GM18517 (cell line): ENCODE measurements around the gene MPL.

ENCODE experiments used
- ATAC-seq: cut with Tn5 transposase; IDR thresholded peaks from one replicate; pipeline ENCODE4 v1.9.1; 2021; ENCODE audit warnings: mild to moderate bottlenecking, moderate library complexity; ENCODE audit not compliant: unreplicated experiment

Gene MPL

DNA sequence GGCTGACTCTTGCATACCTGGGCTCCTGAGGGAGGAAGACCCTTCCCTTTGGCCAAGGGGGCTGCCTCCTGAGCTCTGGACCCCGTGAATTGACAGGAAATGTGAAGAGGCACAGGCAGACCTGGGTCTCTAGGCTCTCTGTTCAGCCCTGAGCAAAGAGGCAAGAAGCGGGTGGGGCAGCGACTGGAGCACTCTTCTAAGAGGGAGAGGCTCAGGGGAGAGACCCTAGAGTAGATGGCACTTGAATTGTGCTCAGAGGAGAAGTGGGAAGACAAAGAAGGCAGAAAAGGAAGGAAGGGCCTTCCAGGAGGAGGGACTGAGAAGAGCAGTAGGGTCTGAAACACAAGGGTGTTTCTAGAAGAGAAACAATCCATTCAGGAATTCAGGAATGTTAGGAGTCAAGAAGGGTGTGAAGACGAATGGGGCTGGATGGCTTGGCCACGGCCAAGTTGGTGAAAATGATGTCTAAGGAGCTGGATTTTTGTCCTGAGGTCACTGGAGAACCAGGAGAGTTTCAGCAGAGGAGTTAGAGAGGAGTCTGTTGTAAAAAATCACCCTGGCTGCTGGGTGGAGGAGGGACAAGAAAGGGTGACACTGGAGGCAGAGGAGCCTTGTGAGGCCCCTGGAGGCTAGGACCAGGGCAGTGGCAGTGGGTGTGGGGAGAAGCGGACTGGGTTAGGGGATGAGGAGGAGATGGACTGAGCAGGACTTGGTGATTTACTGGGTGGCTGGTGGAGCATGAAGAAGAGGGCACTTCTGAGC lies 31.5 kb upstream of the MPL start:
- no peak for ATAC-seq

DNA sequence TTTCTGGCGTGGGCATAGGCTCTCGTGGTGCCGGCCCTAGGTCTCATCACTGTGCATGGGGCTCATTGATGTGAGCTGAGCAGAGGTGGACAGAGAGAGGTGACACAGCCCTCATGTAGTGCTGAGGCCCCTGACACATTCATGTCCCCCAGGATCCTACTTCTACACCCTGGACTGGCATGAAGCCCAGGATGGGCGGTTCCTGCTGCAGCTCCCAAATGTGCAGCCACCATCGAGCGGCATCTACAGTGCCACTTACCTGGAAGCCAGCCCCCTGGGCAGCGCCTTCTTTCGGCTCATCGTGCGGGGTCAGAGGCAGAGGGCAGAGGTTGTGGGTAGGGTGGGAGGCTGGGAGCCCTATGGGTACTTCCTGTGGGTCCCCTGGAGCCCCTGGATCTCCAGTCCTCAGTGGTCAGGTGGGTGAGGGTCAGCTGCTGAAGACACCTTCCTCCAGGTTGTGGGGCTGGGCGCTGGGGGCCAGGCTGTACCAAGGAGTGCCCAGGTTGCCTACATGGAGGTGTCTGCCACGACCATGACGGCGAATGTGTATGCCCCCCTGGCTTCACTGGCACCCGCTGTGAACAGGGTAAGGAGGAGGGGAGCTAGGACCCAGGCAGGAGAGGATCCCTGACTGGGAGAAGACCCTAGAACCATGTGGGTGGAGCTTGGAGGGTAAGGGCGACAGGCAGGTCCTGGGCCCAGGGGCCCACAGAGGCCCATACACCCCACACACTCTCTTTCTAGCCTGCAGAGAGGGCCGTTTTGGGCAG lies 30.7 kb upstream of the MPL start:
- ATAC-seq = no peak

DNA sequence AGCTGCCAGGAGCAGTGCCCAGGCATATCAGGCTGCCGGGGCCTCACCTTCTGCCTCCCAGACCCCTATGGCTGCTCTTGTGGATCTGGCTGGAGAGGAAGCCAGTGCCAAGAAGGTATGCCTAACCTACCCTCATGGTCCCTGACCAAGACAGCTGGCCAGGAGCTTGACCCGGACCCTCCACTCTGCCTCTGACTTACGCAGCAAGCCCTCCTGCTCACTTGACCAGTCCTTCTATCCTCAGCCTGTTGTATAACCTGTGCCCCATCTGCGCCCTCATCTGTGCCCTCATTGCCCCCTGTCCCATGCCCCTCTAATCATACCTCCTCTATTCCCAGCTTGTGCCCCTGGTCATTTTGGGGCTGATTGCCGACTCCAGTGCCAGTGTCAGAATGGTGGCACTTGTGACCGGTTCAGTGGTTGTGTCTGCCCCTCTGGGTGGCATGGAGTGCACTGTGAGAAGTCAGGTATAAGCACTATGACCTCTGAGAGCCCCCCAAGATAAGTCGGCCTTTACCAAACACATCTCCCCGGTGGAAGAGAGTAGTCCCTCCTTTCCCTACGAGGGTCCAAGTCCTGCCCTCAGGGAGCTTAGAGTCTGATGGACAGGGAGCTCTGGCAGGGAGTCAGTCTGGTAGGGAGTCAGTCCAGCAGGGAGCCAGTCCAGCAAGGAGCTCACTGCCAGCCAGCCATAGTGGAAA lies 30.0 kb upstream of the MPL start:
- ATAC-seq = no peak

DNA sequence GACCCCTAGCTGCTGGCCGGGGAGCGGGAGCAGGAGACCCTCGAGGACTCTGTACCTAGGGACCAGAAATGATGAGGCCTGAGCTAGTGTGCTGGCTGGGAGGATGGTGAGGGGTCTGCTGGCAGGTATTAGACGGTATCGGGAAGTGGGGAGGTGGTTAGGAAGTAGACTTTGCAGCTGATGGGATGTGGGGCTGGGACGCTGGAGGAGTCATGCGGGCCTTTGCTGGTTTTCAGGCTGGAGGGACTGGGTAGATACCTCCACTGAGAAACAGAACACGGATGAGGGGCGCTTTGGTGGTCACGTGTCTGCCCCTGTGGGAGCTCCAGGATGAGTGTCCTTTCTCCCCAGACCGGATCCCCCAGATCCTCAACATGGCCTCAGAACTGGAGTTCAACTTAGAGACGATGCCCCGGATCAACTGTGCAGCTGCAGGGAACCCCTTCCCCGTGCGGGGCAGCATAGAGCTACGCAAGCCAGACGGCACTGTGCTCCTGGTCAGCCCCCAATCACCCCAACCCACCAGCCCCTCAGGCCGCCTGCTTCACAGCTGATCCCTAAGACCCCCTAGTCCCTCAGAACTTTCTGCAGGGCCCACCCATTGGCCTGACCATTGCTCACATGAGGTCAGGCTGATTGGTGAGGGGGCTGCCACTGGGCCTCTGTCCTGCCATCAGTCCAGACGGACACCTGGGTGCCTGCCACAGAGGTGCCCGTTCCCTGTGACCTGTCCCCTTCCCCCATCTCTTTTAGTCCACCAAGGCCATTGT lies 28.8 kb upstream of the MPL start:
- ATAC-seq = no peak

DNA sequence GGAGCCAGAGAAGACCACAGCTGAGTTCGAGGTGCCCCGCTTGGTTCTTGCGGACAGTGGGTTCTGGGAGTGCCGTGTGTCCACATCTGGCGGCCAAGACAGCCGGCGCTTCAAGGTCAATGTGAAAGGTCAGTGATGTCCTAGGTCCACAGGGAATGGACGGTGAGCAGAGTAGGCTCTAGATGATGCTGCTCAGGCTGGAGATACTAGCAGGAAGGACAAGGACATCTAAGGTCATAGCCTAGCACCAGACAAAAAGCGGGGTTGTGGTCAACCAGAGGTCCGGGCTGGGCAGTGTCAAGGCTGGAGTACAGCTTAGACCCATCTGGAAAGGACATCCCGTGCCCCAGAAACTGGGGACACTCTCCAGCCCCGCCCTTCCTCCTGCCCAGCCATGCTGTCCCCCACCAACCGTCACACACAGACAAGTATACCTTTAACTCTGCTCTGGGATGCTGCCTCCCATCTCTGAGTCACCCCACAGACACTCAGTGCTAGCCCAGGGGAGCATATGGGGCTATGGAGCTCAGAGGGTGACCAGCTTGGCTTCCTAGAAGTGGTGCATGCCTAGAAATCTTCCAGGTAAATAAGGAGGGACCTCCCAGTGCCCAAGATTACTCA lies 28.1 kb upstream of the MPL start:
- no peak for ATAC-seq

DNA sequence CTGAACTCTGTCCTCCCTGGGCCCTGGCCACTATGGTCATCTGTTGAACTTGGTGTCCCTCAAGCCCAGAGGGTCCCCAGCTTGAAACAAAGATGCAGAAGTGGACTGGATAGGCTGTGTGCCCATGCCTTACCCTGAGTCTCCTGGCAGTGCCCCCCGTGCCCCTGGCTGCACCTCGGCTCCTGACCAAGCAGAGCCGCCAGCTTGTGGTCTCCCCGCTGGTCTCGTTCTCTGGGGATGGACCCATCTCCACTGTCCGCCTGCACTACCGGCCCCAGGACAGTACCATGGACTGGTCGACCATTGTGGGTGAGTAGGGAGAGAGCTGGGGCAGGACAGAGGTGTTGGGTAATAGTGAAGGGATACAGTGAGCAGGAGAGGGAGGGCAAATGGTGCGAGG lies 26.1 kb upstream of the MPL start:
- no peak for ATAC-seq

DNA sequence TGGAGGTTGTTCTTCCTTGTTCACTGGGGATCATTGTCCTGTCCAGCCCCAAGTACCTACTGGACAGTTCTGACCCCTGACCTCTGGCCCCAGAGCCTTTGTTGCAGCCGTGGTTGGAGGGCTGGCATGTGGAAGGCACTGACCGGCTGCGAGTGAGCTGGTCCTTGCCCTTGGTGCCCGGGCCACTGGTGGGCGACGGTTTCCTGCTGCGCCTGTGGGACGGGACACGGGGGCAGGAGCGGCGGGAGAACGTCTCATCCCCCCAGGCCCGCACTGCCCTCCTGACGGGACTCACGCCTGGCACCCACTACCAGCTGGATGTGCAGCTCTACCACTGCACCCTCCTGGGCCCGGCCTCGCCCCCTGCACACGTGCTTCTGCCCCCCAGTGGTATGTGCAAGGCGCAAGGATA lies 25.4 kb upstream of the MPL start:
- no peak for ATAC-seq

DNA sequence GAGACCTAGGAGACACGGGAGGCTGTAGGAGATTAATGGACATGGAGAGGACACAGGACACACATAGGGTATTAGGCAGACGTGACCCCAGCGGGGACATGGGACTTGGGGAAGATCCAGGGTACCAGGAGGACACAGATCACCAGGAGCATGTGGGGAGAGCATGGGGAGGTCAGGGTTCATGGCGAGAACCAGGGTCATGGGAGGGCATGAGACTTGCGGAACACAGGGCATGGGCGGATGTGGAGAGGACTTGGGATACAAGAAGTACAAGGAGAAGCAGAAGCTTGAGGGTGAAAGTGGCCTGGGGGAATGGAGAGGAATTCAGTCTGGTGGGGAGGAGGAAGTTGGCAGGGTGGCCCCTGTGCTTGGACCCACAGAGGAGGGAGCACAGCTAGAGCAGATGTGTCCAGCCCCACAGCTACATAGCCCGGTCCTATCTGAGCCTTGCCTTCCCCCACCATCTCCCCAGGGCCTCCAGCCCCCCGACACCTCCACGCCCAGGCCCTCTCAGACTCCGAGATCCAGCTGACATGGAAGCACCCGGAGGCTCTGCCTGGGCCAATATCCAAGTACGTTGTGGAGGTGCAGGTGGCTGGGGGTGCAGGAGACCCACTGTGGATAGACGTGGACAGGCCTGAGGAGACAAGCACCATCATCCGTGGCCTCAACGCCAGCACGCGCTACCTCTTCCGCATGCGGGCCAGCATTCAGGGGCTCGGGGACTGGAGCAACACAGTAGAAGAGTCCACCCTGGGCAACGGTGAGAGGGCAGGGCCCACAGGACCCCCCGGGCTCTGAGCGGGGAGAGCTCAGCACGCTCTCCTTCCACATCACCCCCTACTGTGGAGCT lies 24.7 kb upstream of the MPL start:
- no peak for ATAC-seq

DNA sequence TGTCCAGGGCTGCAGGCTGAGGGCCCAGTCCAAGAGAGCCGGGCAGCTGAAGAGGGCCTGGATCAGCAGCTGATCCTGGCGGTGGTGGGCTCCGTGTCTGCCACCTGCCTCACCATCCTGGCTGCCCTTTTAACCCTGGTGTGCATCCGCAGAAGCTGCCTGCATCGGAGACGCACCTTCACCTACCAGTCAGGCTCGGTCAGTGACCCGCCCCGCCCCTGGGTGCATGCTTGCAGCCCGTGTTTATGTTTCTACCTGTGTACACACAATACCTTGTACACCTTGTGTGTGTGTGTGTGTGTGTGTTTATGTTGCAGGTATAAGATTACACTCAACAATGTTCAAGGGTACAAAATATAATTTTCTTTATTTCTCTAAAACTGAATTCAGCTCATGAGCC lies 23.8 kb upstream of the MPL start:
- no peak for ATAC-seq

DNA sequence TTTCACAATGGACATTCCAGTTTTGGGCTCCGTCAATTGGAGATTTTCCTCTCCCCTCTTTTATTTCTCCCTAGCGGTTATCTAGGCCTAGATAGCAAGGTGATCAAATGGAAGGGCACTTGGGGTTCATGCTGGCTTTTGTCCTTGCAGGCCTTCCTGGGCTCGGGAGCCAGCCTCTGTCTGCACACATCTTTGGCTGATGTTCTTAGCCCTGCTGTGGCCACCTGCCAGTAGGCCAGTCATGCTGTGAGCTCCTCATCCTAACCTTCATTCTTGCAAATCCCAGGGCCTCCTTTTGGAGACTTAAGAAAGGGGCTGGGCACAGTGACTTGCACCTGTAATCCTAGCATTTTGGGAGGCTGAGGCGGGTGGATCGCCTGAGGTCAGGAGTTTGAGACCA lies 23.4 kb upstream of the MPL start:
- no peak for ATAC-seq

DNA sequence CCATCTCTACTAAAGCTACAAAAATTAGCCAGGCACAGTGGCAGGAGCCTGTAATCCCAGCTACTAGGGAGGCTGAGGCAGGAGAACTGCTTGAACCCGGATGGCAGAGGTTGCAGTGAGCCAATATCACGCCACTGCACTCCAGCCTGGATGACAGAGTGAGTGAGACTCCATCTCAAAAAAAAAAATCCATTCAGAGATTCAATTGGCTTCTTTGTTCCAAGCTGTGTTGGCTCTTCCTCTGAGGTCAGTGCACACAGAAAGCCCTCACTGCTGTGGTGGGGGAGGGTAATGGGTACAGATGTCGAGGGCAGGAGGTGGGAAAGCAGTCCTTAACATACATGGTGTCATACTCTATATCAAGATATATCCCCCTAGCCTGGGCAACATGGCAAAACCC lies 22.1 kb upstream of the MPL start:
- no peak for ATAC-seq

DNA sequence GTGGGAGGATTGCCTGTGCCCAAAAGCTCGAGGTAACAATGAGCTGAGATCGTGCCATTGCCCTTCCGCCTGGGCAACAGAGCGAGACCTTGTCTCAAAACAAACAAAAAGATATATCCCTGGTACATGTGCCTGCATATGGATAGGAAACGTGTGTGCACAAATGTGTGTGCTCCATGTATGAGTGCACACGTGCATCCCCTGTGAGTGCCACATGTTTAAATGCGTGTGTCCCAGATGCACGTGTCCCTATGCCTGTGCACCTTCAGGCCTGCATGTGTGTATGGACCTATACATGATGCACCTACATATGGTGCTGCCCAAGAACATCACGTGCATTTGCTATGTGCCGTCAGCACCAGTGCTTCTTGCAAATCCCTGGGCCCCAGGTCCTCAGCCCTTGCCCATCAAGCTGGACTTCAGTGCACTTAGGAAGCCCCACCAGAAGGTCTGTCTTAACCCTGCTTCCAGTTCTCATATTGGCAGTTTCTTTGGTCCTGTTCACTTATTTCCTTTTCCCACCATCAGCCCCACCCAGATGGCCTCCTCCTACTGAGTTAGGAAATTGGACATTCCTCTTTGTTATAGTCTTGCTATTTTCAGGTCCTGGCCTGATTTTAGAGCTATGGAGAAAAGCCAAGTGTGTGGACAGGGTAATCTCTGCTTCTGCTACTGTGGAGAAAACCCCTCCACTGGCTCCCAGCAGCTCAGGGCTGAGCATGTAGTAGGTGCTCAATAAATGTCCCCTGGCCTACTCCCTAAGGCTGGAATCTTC lies 21.5 kb upstream of the MPL start:
- no peak for ATAC-seq

DNA sequence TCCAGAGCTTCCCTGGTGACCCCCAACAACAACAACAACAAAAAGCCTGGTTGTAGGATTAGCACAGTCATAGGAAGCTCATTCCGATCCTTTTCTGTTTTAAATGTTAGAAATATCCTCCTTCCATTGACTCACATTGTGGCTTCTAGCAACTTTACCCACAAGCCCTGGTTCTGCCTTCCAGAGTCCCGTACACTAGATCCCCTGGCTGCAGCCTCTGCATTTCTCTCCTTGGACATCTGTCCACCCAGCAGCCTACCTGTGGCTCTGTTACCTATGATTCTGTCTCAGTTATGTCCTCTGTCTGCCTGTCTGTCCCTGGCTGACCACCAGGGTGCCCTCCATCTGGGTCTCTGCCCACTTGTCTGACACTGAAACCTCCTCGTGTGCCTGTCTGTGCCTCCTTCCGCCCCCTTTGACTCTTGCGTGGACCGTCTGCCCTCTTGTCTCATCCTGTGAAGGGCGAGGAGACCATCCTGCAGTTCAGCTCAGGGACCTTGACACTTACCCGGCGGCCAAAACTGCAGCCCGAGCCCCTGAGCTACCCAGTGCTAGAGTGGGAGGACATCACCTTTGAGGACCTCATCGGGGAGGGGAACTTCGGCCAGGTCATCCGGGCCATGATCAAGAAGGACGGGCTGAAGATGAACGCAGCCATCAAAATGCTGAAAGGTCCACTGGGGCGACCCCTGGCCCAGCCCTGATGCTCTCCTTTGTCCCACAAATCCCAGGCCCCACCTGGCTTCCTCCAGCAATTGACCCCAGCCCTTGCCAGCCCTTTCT lies 20.7 kb upstream of the MPL start:
- no peak for ATAC-seq

DNA sequence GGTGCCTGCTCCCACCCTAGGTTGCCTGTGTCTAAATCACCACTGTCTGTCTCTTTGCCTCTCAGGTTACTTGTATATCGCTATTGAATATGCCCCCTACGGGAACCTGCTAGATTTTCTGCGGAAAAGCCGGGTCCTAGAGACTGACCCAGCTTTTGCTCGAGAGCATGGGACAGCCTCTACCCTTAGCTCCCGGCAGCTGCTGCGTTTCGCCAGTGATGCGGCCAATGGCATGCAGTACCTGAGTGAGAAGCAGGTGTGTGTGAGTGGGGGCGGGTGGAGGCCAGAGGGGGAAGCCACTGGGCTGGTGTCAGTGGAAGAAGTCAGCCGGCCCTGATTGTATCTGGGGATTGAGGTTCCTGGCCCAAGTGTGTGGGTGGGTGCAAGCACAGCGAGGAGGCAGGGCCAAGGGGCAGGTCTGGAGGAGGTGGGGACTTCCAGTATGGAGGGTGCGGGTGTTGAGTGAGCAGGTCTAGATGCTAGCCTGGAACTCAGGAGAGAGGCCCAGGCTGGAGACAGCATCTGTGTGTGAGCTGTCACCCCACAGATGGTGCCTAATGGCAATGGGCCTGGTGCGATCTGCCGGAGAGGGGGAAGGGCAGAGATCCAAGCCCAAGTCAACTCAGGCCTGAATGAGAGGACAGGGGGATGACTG lies 19.7 kb upstream of the MPL start:
- no peak for ATAC-seq

DNA sequence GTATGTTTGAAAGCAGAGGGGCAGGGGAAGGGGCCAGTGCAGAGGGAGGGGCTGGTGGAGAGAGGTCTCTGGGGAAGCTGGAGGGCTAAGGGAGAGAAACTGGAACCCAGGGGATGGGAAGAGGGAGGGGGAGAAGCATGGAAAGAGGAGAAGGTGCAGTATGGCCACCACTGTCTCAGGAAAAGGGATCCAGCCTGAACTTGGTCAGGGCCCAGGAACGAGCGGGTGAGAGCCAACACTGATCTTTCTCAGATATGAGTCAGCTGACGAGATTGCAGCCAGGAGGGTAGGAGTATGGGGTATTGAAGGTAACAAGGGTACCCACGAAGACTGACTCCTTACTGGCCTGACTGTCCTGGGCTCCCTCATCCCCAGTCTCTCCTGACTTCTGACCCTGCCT lies 18.8 kb upstream of the MPL start:
- ATAC-seq = no peak

DNA sequence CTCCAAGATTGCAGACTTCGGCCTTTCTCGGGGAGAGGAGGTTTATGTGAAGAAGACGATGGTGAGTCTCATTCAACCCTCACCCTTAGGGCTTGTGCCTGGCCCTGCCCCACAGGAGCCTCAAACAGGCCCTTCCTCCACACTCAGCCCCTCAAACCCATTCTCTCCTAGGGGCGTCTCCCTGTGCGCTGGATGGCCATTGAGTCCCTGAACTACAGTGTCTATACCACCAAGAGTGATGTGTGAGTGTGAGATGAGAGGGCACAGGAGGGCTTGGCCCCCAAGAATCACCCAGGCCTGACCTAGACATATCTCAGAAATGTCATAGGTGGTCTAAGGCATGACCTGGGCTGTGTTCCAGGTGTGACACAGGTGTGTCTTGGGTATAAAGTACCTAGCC lies 18.3 kb upstream of the MPL start:
- ATAC-seq = no peak

DNA sequence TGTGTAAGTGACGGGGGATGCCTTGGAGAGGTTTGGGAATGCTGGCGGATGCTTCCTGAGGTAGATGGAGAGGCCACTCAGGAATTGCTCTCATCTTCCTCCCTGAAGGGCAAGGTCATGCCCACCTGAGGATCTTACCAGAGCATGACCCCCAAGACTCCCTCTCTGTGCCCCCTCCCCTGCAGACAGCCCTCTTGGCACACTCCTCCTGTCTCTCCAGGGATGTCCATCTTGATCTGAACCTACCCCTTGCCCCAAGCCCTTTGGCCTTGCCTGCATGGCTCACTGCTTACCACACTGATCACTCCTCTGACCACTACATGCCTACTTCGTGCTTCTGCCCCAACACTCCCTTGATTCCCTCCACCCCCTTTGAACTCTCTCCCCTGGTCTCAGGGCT lies 17.9 kb upstream of the MPL start:
- ATAC-seq = no peak
